GM23338 (cell line): ENCODE data around the gene EDN1. TPM values are rescaled to one million over a fixed set of nuclear protein-coding genes. Genes with fewer than 3 reads are reported as not detected.

Experiments used
- ATAC-seq: fragments of 200-7000 bp; cut with Tn5 transposase; 3 replicates; pipeline ENCODE4 v1.9.1; 2020
- DNase-seq: peaks from one replicate; pipeline ENCODE4 v3.0.0-alpha.2; 2015; ENCODE audit warnings: low spot score
- H2AFZ ChIP-seq: fragments of 200-600 bp; sonication (generic); 2 replicates; pipeline ENCODE4 v1.8.0; 2016; ENCODE audit warnings: antibody characterized with exemption, mild to moderate bottlenecking, moderate library complexity
- H3F3A ChIP-seq: fragments of 200-600 bp; sonication (generic); replicated peaks from 2 replicates; pipeline ENCODE4 v1.8.0; 2017; ENCODE audit warnings: antibody characterized with exemption, mixed run types, low read depth
- H3K27ac ChIP-seq: fragments of 200-600 bp; sonication (generic); 2 replicates; pipeline ENCODE4 v1.6.1; 2016; ENCODE audit warnings: low read depth
- H3K27me3 ChIP-seq: fragments of 200-600 bp; sonication (generic); 2 replicates; pipeline ENCODE4 v1.8.0; 2016; ENCODE audit warnings: mild to moderate bottlenecking, mixed run types, moderate library complexity; ENCODE audit not compliant: insufficient read depth
- H3K36me3 ChIP-seq: fragments of 200-600 bp; sonication (generic); 2 replicates; pipeline ENCODE4 v1.8.0; 2016; ENCODE audit warnings: mild to moderate bottlenecking; ENCODE audit not compliant: insufficient read depth
- H3K4me1 ChIP-seq: fragments of 200-600 bp; sonication (generic); 2 replicates; pipeline ENCODE4 v1.8.0; 2016; ENCODE audit warnings: mild to moderate bottlenecking, moderate library complexity; ENCODE audit not compliant: insufficient read depth
- H3K4me2 ChIP-seq: fragments of 200-600 bp; sonication (generic); 2 replicates; pipeline ENCODE4 v1.7.1; 2017; ENCODE audit warnings: mixed run types
- H3K4me3 ChIP-seq: fragments of 200-600 bp; sonication (generic); 2 replicates; pipeline ENCODE4 v1.6.1; 2016; ENCODE audit warnings: mixed run types
- H3K79me2 ChIP-seq: fragments of 200-600 bp; sonication (generic); replicated peaks from 2 replicates; pipeline ENCODE4 v1.8.0; 2017; ENCODE audit warnings: mild to moderate bottlenecking; ENCODE audit not compliant: insufficient read depth
- H3K9me2 ChIP-seq: fragments of 200-600 bp; sonication (generic); 2 replicates; pipeline ENCODE4 v1.8.0; 2017; ENCODE audit not compliant: insufficient read depth
- H4K20me1 ChIP-seq: fragments of 200-600 bp; sonication (generic); replicated peaks from 2 replicates; pipeline ENCODE4 v1.8.0; 2017; ENCODE audit warnings: mild to moderate bottlenecking; ENCODE audit not compliant: insufficient read depth
- H3K27ac Mint-ChIP-seq: 2 replicates; pipeline ENCODE4 v1.8.0; 2020; ENCODE audit warnings: inconsistent platforms, mild to moderate bottlenecking, moderate library complexity, mixed read lengths
- H3K27me3 Mint-ChIP-seq: 3 replicates; pipeline ENCODE4 v1.8.0; 2022; ENCODE audit warnings: low read depth, mild to moderate bottlenecking, moderate library complexity, mixed read lengths, inconsistent platforms; ENCODE audit not compliant: insufficient read depth, poor library complexity
- H3K36me3 Mint-ChIP-seq: 3 replicates; pipeline ENCODE4 v1.8.0; 2021; ENCODE audit warnings: low read depth, mild to moderate bottlenecking, inconsistent platforms, moderate library complexity, mixed read lengths
- H3K4me1 Mint-ChIP-seq: 3 replicates; pipeline ENCODE4 v1.8.0; 2020; ENCODE audit warnings: mild to moderate bottlenecking, inconsistent platforms, mixed read lengths
- H3K4me3 Mint-ChIP-seq: 3 replicates; pipeline ENCODE4 v1.8.0; 2021; ENCODE audit warnings: moderate library complexity, mild to moderate bottlenecking, inconsistent platforms, mixed read lengths
- H3K9me3 Mint-ChIP-seq: 3 replicates; pipeline ENCODE4 v1.8.0; 2020; ENCODE audit warnings: moderate library complexity, mild to moderate bottlenecking, inconsistent platforms, mixed read lengths
- CREB1 ChIP-seq: fragments of 250-450 bp; sonication (Bioruptor Pico); IDR thresholded peaks from 2 replicates; pipeline ENCODE4 v1.5.0; 2020; ENCODE audit warnings: low read depth, mild to moderate bottlenecking, moderate library complexity
- CTCF ChIP-seq, 2 experiments: fragments of 200-600 bp in 1 of 2; sonication (generic) in 1 of 2; conservative IDR thresholded peaks; 2 replicates each; pipeline versions ENCODE4 v1.5.1 to v1.6.1; 2016 to 2017; ENCODE audit warnings: antibody characterized with exemption in 2 of 2, low read depth in 2 of 2, mild to moderate bottlenecking in 2 of 2, moderate library complexity in 1 of 2
- ETS1 ChIP-seq: IDR thresholded peaks from 2 replicates; pipeline ENCODE4 v1.6.1; 2016; ENCODE audit warnings: antibody characterized with exemption
- EZH2 ChIP-seq: fragments of 200-600 bp; sonication (generic); IDR thresholded peaks from one replicate; pipeline ENCODE4 v1.8.0; 2017; ENCODE audit warnings: antibody characterized with exemption, mild to moderate bottlenecking, low read depth; ENCODE audit not compliant: unreplicated experiment
- EZH2phosphoT487 ChIP-seq: fragments of 200-600 bp; sonication (generic); IDR thresholded peaks from one replicate; pipeline ENCODE4 v1.8.1; 2018; ENCODE audit warnings: antibody characterized with exemption; ENCODE audit not compliant: unreplicated experiment
- JUNB ChIP-seq: IDR thresholded peaks from one replicate; pipeline ENCODE4 v1.6.1; 2016; ENCODE audit warnings: antibody characterized with exemption; ENCODE audit not compliant: unreplicated experiment
- NANOG ChIP-seq: IDR thresholded peaks from 2 replicates; pipeline ENCODE4 v1.6.1; 2016; ENCODE audit warnings: antibody characterized with exemption, borderline replicate concordance
- POLR2AphosphoS5 ChIP-seq: IDR thresholded peaks from 2 replicates; pipeline ENCODE4 v1.6.1; 2016; ENCODE audit warnings: antibody characterized with exemption, low read depth
- REST ChIP-seq: IDR thresholded peaks from one replicate; pipeline ENCODE4 v1.6.1; 2018; ENCODE audit warnings: antibody characterized with exemption; ENCODE audit not compliant: unreplicated experiment
- STAT1 ChIP-seq: IDR thresholded peaks from one replicate; pipeline ENCODE4 v1.6.1; 2016; ENCODE audit warnings: antibody characterized with exemption; ENCODE audit not compliant: unreplicated experiment
- ZNF114 ChIP-seq: fragments of 250-450 bp; sonication (Bioruptor Pico); IDR thresholded peaks from 2 replicates; pipeline ENCODE4 v1.5.0; 2020; ENCODE audit warnings: mild to moderate bottlenecking, moderate library complexity
- ZNF331 ChIP-seq: fragments of 250-450 bp; sonication (Bioruptor Pico); IDR thresholded peaks from 2 replicates; pipeline ENCODE4 v1.5.0; 2020; ENCODE audit warnings: low read depth, mild to moderate bottlenecking, moderate library complexity
- ZNF462 ChIP-seq: fragments of 250-450 bp; sonication (Bioruptor Pico); IDR thresholded peaks from 2 replicates; pipeline ENCODE4 v1.5.0; 2020; ENCODE audit warnings: mild to moderate bottlenecking, moderate library complexity
- polyA plus RNA-seq: library from polyadenylated mRNA; unstranded; fragments of >200 nt; fragmentation: Nextera tagmentation; extraction: Ambion mirVana; gene quantifications from 2 replicates; pipeline ENCODE4 v1.2.1, GENCODE V29; 2016
- total RNA-seq: library from RNA; depleted of rRNA; stranded (reverse); fragments of >200 nt; shearing (Covaris generic); gene quantifications from 2 replicates; pipeline ENCODE4 v1.2.3, GENCODE V29; 2014

EDN1 gene
- total and polyA plus RNA-seq, 2 experiments from 2014 or later: 0.80 to 1.2 TPM

- Mint-ChIP-seq H3K36me3 (no peaks in the 10 kb centered on the region), H3K27me3 (no peaks in the 10 kb centered on the region), H3K4me3 (no peak overlapping the region), H3K4me1 (peaks cover 9% of the 10 kb centered on the region; the same call in 2 of the 3 replicates), H3K27ac (no peak overlapping the region), H3K9me3 (no peaks in the 10 kb centered on the region)
- H3K4me1 ChIP-seq: no peaks in the 10 kb centered on the region; the same call in 1 of the 2 replicates
- ATAC-seq (peak; percentile 46), DNase-seq (no peak)
- H2AFZ ChIP-seq: no peak overlapping the region
- no peaks in the 10 kb centered on the region for H3K36me3 ChIP-seq
- no peak overlapping the region for H3K4me2 ChIP-seq
- no peak overlapping the region for H3K27ac ChIP-seq
- no peaks in the 10 kb centered on the region for H3F3A ChIP-seq
- no peaks in the 10 kb centered on the region for H4K20me1 ChIP-seq
- TF ChIP-seq EZH2phosphoT487 (no peak), ZNF462 (no peak), ZNF331 (no peak), POLR2AphosphoS5 (no peak), CREB1 (CRISPR knock-in tag) (no peak), ETS1 (no peak), ZNF114 (no peak), EZH2 (no peak), CTCF (conservative IDR thresholded peaks at IDR 0.05; ENCODE audit: low read depth in 2 of 2) (no peak), JUNB (no peak), NANOG (no peak), STAT1 (no peak), REST (no peak)
- no peaks in the 10 kb centered on the region for H3K79me2 ChIP-seq
- no peak overlapping the region for H3K4me3 ChIP-seq
- no peaks in the 10 kb centered on the region for H3K27me3 ChIP-seq
- H3K9me2 ChIP-seq: no peaks in the 10 kb centered on the region
These were observed 52.5 kb downstream of the EDN1 start for GRCh38 chr6:12342664-12343063.
